Stimulated activated CD8-positive, alpha-beta memory T cell treated with anti-CD3 and anti-CD28 coated beads, Interleukin-15, amount 100 ng/mL, for 4 hours (primary cell): ENCODE data around the gene IL17RA.
"Not testable (repeated sequence)": the region's sequence is repeated elsewhere in the genome, so short reads cannot be mapped to it uniquely, and the experiment has no call there.

ENCODE experiments used
- DNase-seq, 2 donors: peaks; one replicate each; pipeline ENCODE4 v3.0.0-alpha.2; 2020; ENCODE audit warnings: low read depth in 2 of 2

The IL17RA gene

GRCh38 chr22:17120711-17121232 lies 36.0 kb downstream of the IL17RA start:
- no peak for DNase-seq

- DNase-seq: no peak
These were observed 36.7 kb downstream of the IL17RA start, which contains the start of gene TMEM121B for GRCh38 chr22:17121233-17122195. TSS of gene TMEM121B (minus strand) at chr22:17121360. CDS start at chr22:17121127, 233 bp downstream.

DNA sequence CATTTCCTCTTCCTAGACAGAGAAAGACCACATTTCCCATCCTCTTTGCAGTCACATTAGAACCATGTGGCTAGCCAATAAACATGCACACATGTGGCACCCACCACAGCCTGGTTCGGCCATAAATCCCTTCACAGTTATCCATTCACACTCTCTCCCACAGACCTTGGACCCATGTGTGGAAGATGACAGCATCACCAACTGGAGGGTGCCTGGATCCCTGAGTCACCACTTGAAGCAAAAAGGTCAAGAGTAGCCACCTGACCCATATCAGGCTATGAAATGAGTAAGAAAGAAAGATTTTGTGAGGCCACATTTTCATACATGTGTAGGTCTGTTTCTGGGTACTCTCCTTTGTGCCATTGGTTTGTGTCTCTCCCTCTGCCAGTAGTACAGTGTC lies 45.4 kb downstream of the IL17RA start:
- DNase-seq: no peak

DNA sequence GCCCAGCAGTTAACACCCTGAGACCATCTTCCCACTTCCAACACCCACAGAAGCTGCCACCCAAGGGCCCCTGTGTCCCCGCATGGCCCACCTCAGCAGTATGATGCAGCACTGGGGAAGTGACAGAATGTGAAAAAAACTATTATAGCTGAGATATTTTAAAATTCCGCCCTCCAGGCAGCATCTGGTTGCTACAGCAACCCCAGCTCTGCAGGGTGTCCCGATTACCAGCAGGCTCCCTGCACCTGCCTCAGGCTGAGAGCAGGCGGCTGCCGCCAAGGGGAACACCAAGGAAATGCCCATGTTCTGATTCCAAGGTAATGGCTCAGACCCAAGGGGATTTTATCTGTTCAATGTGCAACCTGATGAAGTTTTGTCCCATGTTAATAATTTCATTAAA lies 46.9 kb downstream of the IL17RA start:
- no peak for DNase-seq

DNA sequence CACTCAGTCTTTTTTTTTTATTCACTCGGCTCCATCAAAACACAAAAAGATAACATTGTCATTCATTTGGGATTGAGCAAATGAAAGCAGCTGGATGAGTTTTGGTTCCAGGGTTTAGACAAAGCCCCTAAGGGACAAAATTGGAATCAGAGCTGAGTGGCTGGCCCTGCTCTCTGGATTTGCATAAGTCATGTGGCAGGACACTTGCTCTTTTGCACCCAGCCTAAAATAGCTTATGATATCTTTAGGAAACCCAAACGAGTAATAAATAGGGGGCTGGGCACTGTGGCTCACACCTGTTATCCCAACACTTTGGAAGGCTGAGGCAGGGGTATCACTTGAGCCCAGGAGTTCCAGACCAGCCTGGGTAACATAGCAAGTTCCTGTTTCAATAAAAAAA lies 47.3 kb downstream of the IL17RA start:
- no peak for DNase-seq

DNA sequence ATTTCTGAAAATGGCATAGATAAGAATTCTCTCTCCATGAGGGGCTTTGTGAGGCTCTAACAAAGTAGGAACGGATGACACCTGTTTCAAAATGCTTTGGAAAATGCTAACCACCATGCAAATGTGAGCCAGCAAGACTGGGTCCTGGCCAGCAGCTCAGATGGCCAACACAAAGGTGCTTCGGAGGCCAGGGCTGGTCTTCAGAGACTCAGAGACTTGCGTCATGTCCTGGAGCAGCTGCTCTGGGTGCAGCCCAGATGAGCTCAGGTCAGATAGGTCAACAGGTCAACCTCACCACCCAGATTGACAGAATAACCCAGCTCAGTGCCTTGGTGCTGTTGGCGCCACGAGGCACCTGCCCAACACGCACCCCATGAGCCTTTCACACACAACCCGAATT lies 48.3 kb downstream of the IL17RA start:
- DNase-seq: no peak

DNA sequence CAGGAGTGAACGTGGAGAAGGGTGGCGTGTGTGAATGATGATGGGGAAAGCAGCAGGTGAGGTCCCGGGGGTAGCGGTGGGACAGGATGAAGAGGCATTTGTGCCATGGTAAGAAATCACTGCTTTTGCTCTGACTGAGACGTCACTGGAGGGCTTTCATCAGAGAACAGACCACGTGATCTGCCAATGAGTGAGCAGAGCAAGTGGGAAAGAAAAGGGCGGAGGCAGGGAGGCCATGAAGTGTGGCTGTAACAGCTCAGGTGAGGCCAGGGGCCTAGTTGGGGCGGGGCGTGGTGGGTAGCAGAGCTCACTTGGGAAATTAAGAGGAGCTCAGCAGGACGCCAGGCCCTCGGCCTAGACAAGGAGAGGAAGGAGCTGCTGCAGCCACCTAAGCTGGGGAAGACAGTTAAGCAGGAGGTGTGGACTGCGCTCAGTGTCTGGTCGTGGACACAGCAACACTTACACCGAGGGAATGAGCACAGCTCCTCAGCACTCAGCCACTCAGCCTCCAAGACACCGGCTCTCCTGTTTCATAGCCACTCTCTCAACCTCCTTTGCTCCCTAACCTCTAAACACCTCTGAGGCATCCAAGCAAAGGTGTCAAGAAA lies 50.5 kb downstream of the IL17RA start:
- no peak for DNase-seq

DNA sequence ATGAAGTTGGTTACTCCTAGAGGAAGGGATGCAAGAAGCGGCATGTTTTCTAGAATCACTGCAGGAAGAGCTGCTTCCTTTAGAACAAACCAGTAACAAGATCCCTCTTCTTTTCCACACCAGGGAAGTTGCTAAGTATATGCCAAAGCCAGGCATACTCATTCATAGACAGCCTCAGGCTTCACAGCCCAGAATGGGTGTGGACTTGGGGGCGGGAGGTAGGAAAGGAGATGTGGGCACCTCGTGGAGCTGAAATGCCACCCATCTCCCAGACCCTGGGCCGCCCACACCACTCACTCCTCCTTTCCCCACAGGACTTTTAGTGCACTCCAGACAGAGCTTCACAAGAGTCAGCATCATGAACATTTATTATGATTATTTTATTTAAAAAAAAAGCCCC lies 52.4 kb downstream of the IL17RA start:
- DNase-seq: no peak

DNA sequence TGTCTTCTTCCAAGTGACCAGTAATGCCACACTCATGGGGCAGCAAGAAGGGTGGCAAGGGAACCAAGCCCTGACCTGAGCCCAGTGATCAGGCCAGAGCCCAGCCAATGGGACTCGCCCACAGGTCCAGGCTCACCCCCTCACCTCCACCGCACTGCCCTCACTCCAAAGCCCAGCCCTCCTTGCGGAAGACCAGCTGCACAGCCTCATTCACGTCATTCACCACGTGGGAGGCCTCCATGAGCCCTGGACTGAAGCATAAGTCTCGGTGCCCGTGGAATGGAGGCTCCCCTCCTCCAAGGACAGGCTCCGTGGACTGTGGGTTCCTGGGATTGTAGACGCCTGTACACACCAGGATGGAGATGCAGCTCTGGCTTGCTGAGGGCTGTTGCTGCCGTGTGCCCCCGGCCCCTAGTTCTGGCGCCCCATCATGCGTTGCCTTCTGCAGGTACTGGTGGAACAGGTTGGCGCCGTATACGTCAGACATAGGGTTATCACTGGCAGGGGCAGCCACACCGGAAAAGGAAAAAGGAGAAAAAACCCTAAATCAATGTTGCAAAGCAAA lies 53.1 kb downstream of the IL17RA start:
- DNase-seq: no peak

GRCh38 chr22:17138513-17138912 lies 53.7 kb downstream of the IL17RA start:
- DNase-seq: no peak

DNA sequence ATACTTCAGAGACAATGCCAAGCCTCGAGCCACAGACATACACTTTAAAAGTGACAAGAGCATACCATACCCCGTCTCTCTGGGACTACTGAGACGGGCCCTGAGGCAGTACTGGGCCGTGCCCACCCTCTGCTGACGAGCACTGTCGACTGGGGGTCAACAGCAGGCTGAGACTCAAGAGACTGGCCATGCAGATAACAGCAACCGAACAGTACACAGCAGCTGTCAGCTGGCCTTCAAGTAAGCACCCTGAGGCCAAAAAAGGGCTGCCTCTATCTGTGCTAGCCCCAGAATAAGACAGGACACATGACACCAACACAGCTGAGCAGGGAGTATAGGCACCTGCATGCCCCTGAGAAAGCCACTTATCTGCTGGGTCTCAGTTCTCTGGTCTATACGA lies 55.2 kb downstream of the IL17RA start:
- DNase-seq: no peak

DNA sequence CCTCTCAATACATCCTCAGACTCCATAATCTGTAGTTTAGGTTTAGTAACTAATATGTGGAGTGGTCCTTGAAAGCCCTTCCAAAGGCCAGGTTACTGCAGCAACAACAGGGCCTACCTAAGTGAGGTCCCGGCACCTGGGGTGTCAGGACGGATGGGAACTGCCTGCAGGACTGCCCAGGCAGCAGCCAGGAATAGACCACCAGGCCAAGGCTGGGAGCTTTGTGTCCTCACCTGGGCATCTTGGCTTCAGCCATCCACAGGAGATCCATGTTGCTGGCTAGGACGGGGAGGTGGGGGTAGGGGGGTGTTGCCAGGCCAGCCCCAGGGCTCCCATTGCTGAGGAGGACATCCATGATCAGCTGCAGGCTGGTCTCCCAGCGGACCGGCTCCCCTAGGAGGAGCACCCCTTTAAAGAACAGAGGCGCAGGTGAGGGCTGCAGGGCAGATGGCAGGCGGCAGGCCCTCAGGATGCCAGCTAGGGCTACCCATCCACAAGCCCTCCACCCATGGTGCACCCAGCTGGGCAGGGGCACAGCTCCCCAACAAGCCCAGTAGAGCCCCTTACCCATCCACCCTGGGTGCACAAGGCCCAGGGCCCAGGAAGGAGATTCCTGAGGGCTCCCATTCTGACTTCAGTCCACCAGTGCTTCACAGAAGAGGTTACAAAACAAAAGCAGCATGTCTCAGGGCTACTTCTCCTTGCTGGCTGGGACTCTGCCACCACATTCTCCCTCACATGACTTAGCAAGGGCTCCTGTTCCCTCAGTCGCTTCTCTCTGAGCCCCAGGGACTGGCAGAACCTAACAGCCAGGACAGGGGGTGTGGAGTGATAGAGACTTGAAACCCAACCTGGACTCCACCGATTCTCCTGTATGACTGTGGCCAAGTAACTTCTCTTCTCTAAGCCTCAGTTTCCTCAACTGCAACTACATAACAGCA lies 56.3 kb downstream of the IL17RA start:
- DNase-seq: no peak

GRCh38 chr22:17143101-17143500 lies 58.3 kb downstream of the IL17RA start:
- no peak for DNase-seq

- no peak for DNase-seq
These were observed 59.0 kb downstream of the IL17RA start for GRCh38 chr22:17143826-17144225.

GRCh38 chr22:17145021-17145680 lies 60.4 kb downstream of the IL17RA start:
- no peak for DNase-seq

DNA sequence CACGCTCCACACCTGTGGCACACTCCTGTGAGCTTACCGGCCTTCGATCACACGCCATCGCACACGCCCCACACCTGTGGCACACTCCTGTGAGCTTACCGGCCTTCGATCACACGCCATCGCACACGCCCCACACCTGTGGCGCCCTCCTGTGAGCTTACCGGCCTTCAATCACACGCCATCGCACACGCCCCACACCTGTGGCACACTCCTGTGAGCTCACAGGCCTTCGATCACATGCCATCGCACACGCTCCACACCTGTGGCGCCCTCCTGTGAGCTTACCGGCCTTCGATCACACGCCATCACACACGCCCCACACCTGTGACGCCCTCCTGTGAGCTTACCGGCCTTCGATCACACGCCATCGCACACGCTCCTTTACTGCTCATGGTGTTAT lies 62.7 kb downstream of the IL17RA start:
- DNase-seq: not testable (repeated sequence)

DNA sequence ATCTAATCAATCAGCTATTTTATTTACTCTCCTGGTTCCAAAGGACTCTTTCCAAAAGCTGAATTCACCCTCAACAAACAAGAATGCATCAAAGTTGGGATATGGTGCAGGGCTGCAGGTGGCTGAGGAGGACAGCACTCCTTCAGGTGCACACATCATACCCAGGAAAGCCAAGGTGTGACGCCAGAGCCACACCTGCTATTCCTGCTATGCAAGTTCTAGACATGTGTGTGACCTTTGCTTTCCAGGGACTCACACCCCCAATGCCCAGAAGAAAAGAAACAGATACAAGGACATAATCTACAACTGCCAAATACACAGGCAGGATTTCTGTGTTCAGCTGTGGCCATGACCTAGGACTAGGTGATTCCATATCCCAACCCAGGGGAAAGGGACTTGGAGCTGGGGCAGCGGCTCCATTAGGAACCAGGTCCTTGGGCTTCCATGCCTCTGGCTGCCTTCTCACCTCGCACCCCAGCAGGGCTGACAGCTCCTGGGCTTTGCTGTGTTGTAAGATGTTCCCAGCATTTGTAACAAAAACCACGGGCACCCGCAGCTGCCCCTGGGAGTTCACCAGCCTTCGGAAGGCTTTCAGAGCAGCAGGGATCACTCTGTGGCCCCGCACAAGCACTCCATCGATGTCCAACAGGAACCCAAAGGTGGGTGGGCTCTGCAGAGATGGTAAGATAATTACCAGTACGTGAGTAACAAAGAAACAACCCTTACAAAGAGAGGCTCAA lies 64.4 kb downstream of the IL17RA start:
- DNase-seq: no peak

DNA sequence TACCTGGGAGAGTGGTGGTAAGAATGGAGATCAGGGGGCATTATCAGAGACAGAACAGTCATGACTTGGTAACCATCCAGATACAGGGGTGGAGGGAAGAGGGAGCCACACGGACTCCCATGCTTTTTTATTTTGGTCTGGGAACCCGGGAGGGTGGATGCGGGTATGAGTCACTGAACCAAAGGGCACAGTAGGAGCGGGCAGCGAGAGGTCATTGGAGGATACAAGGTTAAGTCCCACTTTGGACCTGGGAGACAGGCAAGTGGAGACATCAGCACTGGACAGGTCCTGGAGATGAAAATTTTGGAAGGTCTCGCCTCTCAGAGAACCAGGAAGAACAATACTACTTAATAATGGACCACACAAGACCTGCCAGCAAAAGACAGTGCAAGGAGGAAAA lies 67.5 kb downstream of the IL17RA start:
- no peak for DNase-seq

DNA sequence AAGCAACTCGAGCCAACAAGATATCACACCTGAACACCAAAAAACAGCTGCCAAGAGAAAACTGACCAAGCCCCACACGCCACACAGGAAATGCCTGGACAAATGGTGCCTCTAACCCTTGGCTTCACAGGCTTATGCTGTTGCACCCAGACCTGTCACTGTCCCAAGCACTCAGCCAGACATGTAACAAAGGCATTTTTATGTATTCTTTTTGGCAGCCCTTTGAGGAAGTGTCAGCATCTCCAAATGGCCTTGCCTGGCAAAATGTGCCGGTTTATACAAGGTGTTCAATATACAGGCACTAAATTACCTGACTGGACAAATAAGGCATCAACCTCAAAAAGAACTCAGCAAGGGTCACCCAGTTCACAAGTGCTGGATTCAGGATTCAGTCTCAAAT lies 68.2 kb downstream of the IL17RA start:
- no peak for DNase-seq

DNA sequence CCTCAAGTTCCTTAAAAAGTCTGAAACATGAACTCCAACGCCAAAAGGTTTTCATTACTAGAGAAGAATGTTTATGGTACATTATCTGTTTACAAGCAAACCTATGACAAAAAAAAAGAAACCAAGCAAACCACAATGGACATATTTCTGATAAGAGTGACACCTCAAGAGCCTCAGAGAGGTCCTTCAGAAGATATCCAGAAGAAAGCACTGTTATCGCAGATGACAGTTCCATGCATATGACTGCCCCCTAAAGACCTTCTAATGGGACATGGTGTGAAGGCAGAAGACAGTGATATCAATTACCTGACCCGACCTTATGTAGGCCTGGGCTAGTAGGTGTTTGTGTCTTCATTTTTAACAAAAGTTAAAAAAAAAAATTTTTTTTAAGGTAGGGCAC lies 71.1 kb downstream of the IL17RA start:
- DNase-seq: no peak
